HEK293 (cell line): ENCODE data around the gene CFAP99.

ENCODE experiments used
- CTCF ChIA-PET: fragments of 350-600 bp; formaldehyde crosslinking; extraction: SDS; loops from one replicate; lab custom pipeline; 2021; ENCODE audit warnings: antibody characterized with exemption; lab: Yijun Ruan, JAX
- POLR2A ChIA-PET: fragments of 300-600 bp; formaldehyde crosslinking; extraction: SDS; loops from one replicate; lab custom pipeline; 2020; ENCODE audit warnings: antibody characterized with exemption, inconsistent platforms; lab: Yijun Ruan, JAX
- H3K27ac ChIP-seq: fragments of 200-500 bp; sonication (Bioruptor generic); 2 replicates; pipeline ENCODE4 v1.5.1; 2014; ENCODE audit warnings: low read depth, low read length, control low read depth, inconsistent platforms; ENCODE audit errors: extremely low read depth
- H3K36me3 ChIP-seq, 2 experiments: fragments of 200-500 bp in 1 of 2; sonication (Bioruptor generic) in 1 of 2; 1 replicate in 1 of 2; 2 replicates in 1 of 2; pipeline ENCODE4 v1.5.1; 2014 to 2017; ENCODE audit warnings: inconsistent platforms in 2 of 2, low read length in 2 of 2; ENCODE audit not compliant: control insufficient read depth in 2 of 2, insufficient read depth in 1 of 2
- H3K4me1 ChIP-seq: fragments of 200-500 bp; sonication (Bioruptor generic); 2 replicates; pipeline ENCODE4 v1.5.1; 2014; ENCODE audit warnings: mild to moderate bottlenecking, low read length, inconsistent platforms; ENCODE audit not compliant: control insufficient read depth, insufficient read depth
- H3K4me3 ChIP-seq: 2 replicates; pipeline ENCODE4 v1.5.1; 2011; ENCODE audit warnings: low read depth, mild to moderate bottlenecking, control low read depth, low read length, moderate library complexity
- H3K9me3 ChIP-seq: fragments of 200-500 bp; sonication (Bioruptor generic); 2 replicates; pipeline ENCODE4 v1.5.1; 2014; ENCODE audit warnings: low read depth, low read length, inconsistent platforms; ENCODE audit not compliant: control insufficient read depth, insufficient read depth
- ZBTB48 ChIP-seq: fragments of 450-650 bp; formaldehyde crosslinking; IDR thresholded peaks from 2 replicates; pipeline ENCODE4 v1.5.1; 2016; ENCODE audit warnings: missing biosample characterization, missing genetic modification characterization
- ZEB2 ChIP-seq: fragments of 450-650 bp; formaldehyde crosslinking; IDR thresholded peaks from 2 replicates; pipeline ENCODE4 v1.5.1; 2016; ENCODE audit warnings: missing biosample characterization, missing genetic modification characterization
- ZFP37 ChIP-seq: fragments of 450-650 bp; formaldehyde crosslinking; IDR thresholded peaks from 2 replicates; pipeline ENCODE4 v1.5.1; 2016; ENCODE audit warnings: missing biosample characterization, missing genetic modification characterization
- ZNF132 ChIP-seq: fragments of 450-650 bp; formaldehyde crosslinking; IDR thresholded peaks from 2 replicates; pipeline ENCODE4 v1.5.1; 2017; ENCODE audit warnings: missing biosample characterization, missing genetic modification characterization, borderline replicate concordance
- ZNF133 ChIP-seq: fragments of 450-650 bp; formaldehyde crosslinking; IDR thresholded peaks from 2 replicates; pipeline ENCODE4 v1.5.1; 2016; ENCODE audit warnings: missing biosample characterization, missing genetic modification characterization
- ZNF202 ChIP-seq: fragments of 450-650 bp; formaldehyde crosslinking; IDR thresholded peaks from 2 replicates; pipeline ENCODE4 v1.5.1; 2016; ENCODE audit warnings: missing biosample characterization, missing genetic modification characterization, borderline replicate concordance
- ZNF221 ChIP-seq: fragments of 450-650 bp; formaldehyde crosslinking; IDR thresholded peaks from 2 replicates; pipeline ENCODE4 v1.5.1; 2017; ENCODE audit warnings: missing biosample characterization, missing genetic modification characterization, borderline replicate concordance
- ZNF248 ChIP-seq: fragments of 450-650 bp; formaldehyde crosslinking; IDR thresholded peaks from 2 replicates; pipeline ENCODE4 v1.5.1; 2017; ENCODE audit warnings: missing biosample characterization, missing genetic modification characterization
- ZNF324 ChIP-seq: fragments of 450-650 bp; formaldehyde crosslinking; IDR thresholded peaks from 2 replicates; pipeline ENCODE4 v1.5.1; 2016; ENCODE audit warnings: missing biosample characterization, missing genetic modification characterization
- ZNF600 ChIP-seq: fragments of 450-650 bp; formaldehyde crosslinking; IDR thresholded peaks from 2 replicates; pipeline ENCODE4 v1.5.1; 2016; ENCODE audit warnings: missing biosample characterization, missing genetic modification characterization
- ZNF626 ChIP-seq: fragments of 450-650 bp; sonication (Bioruptor Pico); formaldehyde crosslinking; IDR thresholded peaks from 2 replicates; pipeline ENCODE4 v1.5.1; 2018; ENCODE audit warnings: missing biosample characterization, missing genetic modification characterization, inconsistent platforms
- ZNF707 ChIP-seq: fragments of 450-650 bp; formaldehyde crosslinking; IDR thresholded peaks from 2 replicates; pipeline ENCODE4 v1.5.1; 2016; ENCODE audit warnings: missing biosample characterization, missing genetic modification characterization
- ZNF777 ChIP-seq: fragments of 450-650 bp; formaldehyde crosslinking; IDR thresholded peaks from 2 replicates; pipeline ENCODE4 v1.5.1; 2017; ENCODE audit warnings: missing biosample characterization, missing genetic modification characterization, borderline replicate concordance
- ZSCAN16 ChIP-seq: fragments of 450-650 bp; formaldehyde crosslinking; IDR thresholded peaks from 2 replicates; pipeline ENCODE4 v1.5.1; 2016; ENCODE audit warnings: missing biosample characterization, missing genetic modification characterization
- TF ChIP-seq, protein P1 (sequence below): fragments of 450-650 bp; formaldehyde crosslinking; IDR thresholded peaks from 2 replicates; pipeline ENCODE4 v1.5.1; 2017; ENCODE audit warnings: missing biosample characterization, mild to moderate bottlenecking, missing genetic modification characterization, moderate library complexity
- TF ChIP-seq, protein P2 (sequence below): fragments of 450-650 bp; formaldehyde crosslinking; IDR thresholded peaks from 2 replicates; pipeline ENCODE4 v1.5.1; 2016; ENCODE audit warnings: missing biosample characterization, missing genetic modification characterization, borderline replicate concordance
- TF ChIP-seq, protein P3 (sequence below): fragments of 450-650 bp; formaldehyde crosslinking; IDR thresholded peaks from 2 replicates; pipeline ENCODE4 v1.5.1; 2016; ENCODE audit warnings: missing biosample characterization, missing genetic modification characterization

Gene CFAP99

DNA sequence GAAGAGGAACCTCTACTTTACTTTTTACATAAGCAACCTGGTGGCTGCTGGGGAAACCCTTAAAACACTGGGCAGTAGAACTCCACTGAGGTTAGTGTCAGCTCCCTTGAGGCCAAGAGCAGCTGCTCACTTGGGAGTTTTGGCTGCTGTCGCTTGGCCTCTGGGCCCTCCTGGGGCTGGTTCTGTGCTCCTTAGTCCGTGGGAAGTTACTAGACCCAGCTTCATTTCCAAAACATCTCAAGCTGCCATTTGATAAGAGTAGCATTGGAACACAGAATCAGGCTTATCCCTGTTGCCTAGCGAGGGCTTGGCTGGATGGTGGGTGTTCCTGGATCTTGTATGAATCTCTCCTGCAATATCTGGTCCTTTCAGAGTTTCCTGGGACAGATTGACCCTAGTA lies 76.2 kb downstream of the CFAP99 start:
- Histone ChIP-seq H3K4me1 (no peaks in the 10 kb centered on the region), H3K36me3 (peaks cover 29 to 88% of the 10 kb centered on the region in 2 experiments; a peak in 2 of 3 replicates), H3K27ac (no peak overlapping the region), H3K4me3 (no peak overlapping the region), H3K9me3 (no peaks in the 10 kb centered on the region)
- POLR2A ChIA-PET: interaction anchor here (0.6 kb wide), 1 partner anchor 83 kb away, joined by 3 read pairs; no protein-coding TSS in a partner anchor
- CTCF ChIA-PET: interaction anchor here (1.0 kb wide), 1 partner anchor 275 kb away, joined by 3 read pairs; no protein-coding TSS in a partner anchor
- TF ChIP-seq, protein P1, sequence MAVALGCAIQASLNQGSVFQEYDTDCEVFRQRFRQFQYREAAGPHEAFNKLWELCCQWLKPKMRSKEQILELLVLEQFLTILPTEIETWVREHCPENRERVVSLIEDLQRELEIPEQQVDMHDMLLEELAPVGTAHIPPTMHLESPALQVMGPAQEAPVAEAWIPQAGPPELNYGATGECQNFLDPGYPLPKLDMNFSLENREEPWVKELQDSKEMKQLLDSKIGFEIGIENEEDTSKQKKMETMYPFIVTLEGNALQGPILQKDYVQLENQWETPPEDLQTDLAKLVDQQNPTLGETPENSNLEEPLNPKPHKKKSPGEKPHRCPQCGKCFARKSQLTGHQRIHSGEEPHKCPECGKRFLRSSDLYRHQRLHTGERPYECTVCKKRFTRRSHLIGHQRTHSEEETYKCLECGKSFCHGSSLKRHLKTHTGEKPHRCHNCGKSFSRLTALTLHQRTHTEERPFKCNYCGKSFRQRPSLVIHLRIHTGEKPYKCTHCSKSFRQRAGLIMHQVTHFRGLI (tag by site-specific recombination): no peak

DNA sequence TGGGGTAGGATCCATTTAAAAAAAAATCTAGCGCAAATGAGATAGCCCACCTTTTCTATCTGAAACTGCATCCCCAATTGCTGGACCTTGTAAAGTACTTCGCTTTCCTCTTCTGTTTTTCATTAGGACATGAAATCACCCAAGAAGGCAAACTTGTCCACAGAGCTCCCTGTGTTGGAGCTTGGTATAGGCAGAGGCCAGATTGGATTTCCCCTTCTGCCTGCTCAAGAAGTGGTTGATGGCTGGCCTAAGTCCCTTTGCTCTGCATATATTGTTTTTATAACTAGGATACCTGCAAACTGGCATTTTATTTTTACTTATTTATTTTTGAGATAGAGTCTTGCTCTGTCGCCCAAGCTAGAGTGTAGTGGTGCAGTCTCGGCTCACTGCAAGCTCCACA lies 78.6 kb downstream of the CFAP99 start:
- H3K4me3 ChIP-seq: no peak overlapping the region
- ChIA-PET POLR2A (no interaction called here), CTCF (no interaction called here)

DNA sequence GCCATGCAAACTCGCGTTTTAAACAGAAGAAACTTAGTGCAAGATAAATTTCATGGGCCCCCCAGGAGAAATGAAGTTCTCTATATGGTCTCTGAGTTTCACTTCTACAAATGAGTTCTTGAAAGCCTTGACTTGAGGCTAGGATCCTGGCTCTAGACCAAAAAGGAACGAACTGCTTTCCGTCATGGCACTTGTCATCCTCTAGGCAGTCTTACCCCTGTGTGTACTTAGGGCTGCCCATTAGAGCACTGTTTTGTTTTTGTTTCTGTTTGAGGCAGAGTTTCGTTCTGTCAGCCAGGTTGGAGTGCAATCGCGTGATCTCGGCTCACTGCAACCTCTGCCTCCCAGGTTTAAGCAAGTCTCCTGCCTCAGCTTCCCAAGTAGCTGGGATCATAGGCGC lies 79.2 kb downstream of the CFAP99 start:
- peaks cover 20 to 87% of the 10 kb centered on the region in 2 experiments; a peak in 2 of 3 replicates for H3K36me3 ChIP-seq
- H3K4me3 ChIP-seq: no peak overlapping the region
- POLR2A ChIA-PET: no interaction called here
- H3K9me3 ChIP-seq: no peaks in the 10 kb centered on the region
- TF ChIP-seq, protein P2, sequence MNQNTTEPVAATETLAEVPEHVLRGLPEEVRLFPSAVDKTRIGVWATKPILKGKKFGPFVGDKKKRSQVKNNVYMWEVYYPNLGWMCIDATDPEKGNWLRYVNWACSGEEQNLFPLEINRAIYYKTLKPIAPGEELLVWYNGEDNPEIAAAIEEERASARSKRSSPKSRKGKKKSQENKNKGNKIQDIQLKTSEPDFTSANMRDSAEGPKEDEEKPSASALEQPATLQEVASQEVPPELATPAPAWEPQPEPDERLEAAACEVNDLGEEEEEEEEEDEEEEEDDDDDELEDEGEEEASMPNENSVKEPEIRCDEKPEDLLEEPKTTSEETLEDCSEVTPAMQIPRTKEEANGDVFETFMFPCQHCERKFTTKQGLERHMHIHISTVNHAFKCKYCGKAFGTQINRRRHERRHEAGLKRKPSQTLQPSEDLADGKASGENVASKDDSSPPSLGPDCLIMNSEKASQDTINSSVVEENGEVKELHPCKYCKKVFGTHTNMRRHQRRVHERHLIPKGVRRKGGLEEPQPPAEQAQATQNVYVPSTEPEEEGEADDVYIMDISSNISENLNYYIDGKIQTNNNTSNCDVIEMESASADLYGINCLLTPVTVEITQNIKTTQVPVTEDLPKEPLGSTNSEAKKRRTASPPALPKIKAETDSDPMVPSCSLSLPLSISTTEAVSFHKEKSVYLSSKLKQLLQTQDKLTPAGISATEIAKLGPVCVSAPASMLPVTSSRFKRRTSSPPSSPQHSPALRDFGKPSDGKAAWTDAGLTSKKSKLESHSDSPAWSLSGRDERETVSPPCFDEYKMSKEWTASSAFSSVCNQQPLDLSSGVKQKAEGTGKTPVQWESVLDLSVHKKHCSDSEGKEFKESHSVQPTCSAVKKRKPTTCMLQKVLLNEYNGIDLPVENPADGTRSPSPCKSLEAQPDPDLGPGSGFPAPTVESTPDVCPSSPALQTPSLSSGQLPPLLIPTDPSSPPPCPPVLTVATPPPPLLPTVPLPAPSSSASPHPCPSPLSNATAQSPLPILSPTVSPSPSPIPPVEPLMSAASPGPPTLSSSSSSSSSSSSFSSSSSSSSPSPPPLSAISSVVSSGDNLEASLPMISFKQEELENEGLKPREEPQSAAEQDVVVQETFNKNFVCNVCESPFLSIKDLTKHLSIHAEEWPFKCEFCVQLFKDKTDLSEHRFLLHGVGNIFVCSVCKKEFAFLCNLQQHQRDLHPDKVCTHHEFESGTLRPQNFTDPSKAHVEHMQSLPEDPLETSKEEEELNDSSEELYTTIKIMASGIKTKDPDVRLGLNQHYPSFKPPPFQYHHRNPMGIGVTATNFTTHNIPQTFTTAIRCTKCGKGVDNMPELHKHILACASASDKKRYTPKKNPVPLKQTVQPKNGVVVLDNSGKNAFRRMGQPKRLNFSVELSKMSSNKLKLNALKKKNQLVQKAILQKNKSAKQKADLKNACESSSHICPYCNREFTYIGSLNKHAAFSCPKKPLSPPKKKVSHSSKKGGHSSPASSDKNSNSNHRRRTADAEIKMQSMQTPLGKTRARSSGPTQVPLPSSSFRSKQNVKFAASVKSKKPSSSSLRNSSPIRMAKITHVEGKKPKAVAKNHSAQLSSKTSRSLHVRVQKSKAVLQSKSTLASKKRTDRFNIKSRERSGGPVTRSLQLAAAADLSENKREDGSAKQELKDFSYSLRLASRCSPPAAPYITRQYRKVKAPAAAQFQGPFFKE (tag by site-specific recombination): no peak
- TF ChIP-seq ZNF626 (tag by site-specific recombination) (no peak), ZNF202 (tag by site-specific recombination) (no peak)
- TF ChIP-seq, all 188 proteins: peak for 0
- Histone ChIP-seq H3K4me1 (no peaks in the 10 kb centered on the region), H3K27ac (no peak overlapping the region)
- CTCF ChIA-PET: no interaction called here

More for the DNA sequence above, 78.6 kb downstream of the CFAP99 start:
- Histone ChIP-seq H3K36me3 (peaks cover 21 to 90% of the 10 kb centered on the region in 2 experiments; a peak in 2 of 3 replicates), H3K9me3 (no peaks in the 10 kb centered on the region), H3K4me1 (no peaks in the 10 kb centered on the region), H3K27ac (no peak overlapping the region)
- TF ChIP-seq ZEB2 (tag by site-specific recombination) (no peak), ZNF248 (tag by site-specific recombination) (no peak), ZNF600 (tag by site-specific recombination) (no peak), ZNF132 (tag by site-specific recombination) (no peak), ZNF324 (tag by site-specific recombination) (no peak), ZNF133 (tag by site-specific recombination) (no peak), ZNF221 (tag by site-specific recombination) (no peak), ZNF707 (tag by site-specific recombination) (no peak), ZBTB48 (tag by site-specific recombination) (no peak), ZFP37 (tag by site-specific recombination) (no peak), ZSCAN16 (tag by site-specific recombination) (no peak), ZNF777 (tag by site-specific recombination) (no peak)
- TF ChIP-seq, protein P3, sequence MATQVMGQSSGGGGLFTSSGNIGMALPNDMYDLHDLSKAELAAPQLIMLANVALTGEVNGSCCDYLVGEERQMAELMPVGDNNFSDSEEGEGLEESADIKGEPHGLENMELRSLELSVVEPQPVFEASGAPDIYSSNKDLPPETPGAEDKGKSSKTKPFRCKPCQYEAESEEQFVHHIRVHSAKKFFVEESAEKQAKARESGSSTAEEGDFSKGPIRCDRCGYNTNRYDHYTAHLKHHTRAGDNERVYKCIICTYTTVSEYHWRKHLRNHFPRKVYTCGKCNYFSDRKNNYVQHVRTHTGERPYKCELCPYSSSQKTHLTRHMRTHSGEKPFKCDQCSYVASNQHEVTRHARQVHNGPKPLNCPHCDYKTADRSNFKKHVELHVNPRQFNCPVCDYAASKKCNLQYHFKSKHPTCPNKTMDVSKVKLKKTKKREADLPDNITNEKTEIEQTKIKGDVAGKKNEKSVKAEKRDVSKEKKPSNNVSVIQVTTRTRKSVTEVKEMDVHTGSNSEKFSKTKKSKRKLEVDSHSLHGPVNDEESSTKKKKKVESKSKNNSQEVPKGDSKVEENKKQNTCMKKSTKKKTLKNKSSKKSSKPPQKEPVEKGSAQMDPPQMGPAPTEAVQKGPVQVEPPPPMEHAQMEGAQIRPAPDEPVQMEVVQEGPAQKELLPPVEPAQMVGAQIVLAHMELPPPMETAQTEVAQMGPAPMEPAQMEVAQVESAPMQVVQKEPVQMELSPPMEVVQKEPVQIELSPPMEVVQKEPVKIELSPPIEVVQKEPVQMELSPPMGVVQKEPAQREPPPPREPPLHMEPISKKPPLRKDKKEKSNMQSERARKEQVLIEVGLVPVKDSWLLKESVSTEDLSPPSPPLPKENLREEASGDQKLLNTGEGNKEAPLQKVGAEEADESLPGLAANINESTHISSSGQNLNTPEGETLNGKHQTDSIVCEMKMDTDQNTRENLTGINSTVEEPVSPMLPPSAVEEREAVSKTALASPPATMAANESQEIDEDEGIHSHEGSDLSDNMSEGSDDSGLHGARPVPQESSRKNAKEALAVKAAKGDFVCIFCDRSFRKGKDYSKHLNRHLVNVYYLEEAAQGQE (tag by site-specific recombination): no peak
